GM23338 (cell line): ENCODE measurements around the gene ABAT. TPM values are rescaled to one million over a fixed set of nuclear protein-coding genes. Genes with fewer than 3 reads are reported as not detected.

Experiments used
- ATAC-seq: fragments of 200-7000 bp; cut with Tn5 transposase; 3 replicates; pipeline ENCODE4 v1.9.1; 2020
- DNase-seq: peaks from one replicate; pipeline ENCODE4 v3.0.0-alpha.2; 2015; ENCODE audit warnings: low spot score
- H2AFZ ChIP-seq: fragments of 200-600 bp; sonication (generic); 2 replicates; pipeline ENCODE4 v1.8.0; 2016; ENCODE audit warnings: antibody characterized with exemption, mild to moderate bottlenecking, moderate library complexity
- H3F3A ChIP-seq: fragments of 200-600 bp; sonication (generic); replicated peaks from 2 replicates; pipeline ENCODE4 v1.8.0; 2017; ENCODE audit warnings: antibody characterized with exemption, mixed run types, low read depth
- H3K27ac ChIP-seq: fragments of 200-600 bp; sonication (generic); 2 replicates; pipeline ENCODE4 v1.6.1; 2016; ENCODE audit warnings: low read depth
- H3K27me3 ChIP-seq: fragments of 200-600 bp; sonication (generic); 2 replicates; pipeline ENCODE4 v1.8.0; 2016; ENCODE audit warnings: mild to moderate bottlenecking, mixed run types, moderate library complexity; ENCODE audit not compliant: insufficient read depth
- H3K36me3 ChIP-seq: fragments of 200-600 bp; sonication (generic); 2 replicates; pipeline ENCODE4 v1.8.0; 2016; ENCODE audit warnings: mild to moderate bottlenecking; ENCODE audit not compliant: insufficient read depth
- H3K4me1 ChIP-seq: fragments of 200-600 bp; sonication (generic); 2 replicates; pipeline ENCODE4 v1.8.0; 2016; ENCODE audit warnings: mild to moderate bottlenecking, moderate library complexity; ENCODE audit not compliant: insufficient read depth
- H3K4me2 ChIP-seq: fragments of 200-600 bp; sonication (generic); 2 replicates; pipeline ENCODE4 v1.7.1; 2017; ENCODE audit warnings: mixed run types
- H3K4me3 ChIP-seq: fragments of 200-600 bp; sonication (generic); 2 replicates; pipeline ENCODE4 v1.6.1; 2016; ENCODE audit warnings: mixed run types
- H3K79me2 ChIP-seq: fragments of 200-600 bp; sonication (generic); replicated peaks from 2 replicates; pipeline ENCODE4 v1.8.0; 2017; ENCODE audit warnings: mild to moderate bottlenecking; ENCODE audit not compliant: insufficient read depth
- H3K9me2 ChIP-seq: fragments of 200-600 bp; sonication (generic); 2 replicates; pipeline ENCODE4 v1.8.0; 2017; ENCODE audit not compliant: insufficient read depth
- H4K20me1 ChIP-seq: fragments of 200-600 bp; sonication (generic); replicated peaks from 2 replicates; pipeline ENCODE4 v1.8.0; 2017; ENCODE audit warnings: mild to moderate bottlenecking; ENCODE audit not compliant: insufficient read depth
- H3K27ac Mint-ChIP-seq: 2 replicates; pipeline ENCODE4 v1.8.0; 2020; ENCODE audit warnings: inconsistent platforms, mild to moderate bottlenecking, moderate library complexity, mixed read lengths
- H3K27me3 Mint-ChIP-seq: 3 replicates; pipeline ENCODE4 v1.8.0; 2022; ENCODE audit warnings: low read depth, mild to moderate bottlenecking, moderate library complexity, mixed read lengths, inconsistent platforms; ENCODE audit not compliant: insufficient read depth, poor library complexity
- H3K36me3 Mint-ChIP-seq: 3 replicates; pipeline ENCODE4 v1.8.0; 2021; ENCODE audit warnings: low read depth, mild to moderate bottlenecking, inconsistent platforms, moderate library complexity, mixed read lengths
- H3K4me1 Mint-ChIP-seq: 3 replicates; pipeline ENCODE4 v1.8.0; 2020; ENCODE audit warnings: mild to moderate bottlenecking, inconsistent platforms, mixed read lengths
- H3K4me3 Mint-ChIP-seq: 3 replicates; pipeline ENCODE4 v1.8.0; 2021; ENCODE audit warnings: moderate library complexity, mild to moderate bottlenecking, inconsistent platforms, mixed read lengths
- H3K9me3 Mint-ChIP-seq: 3 replicates; pipeline ENCODE4 v1.8.0; 2020; ENCODE audit warnings: moderate library complexity, mild to moderate bottlenecking, inconsistent platforms, mixed read lengths
- CREB1 ChIP-seq: fragments of 250-450 bp; sonication (Bioruptor Pico); IDR thresholded peaks from 2 replicates; pipeline ENCODE4 v1.5.0; 2020; ENCODE audit warnings: low read depth, mild to moderate bottlenecking, moderate library complexity
- CTCF ChIP-seq, 2 experiments: fragments of 200-600 bp in 1 of 2; sonication (generic) in 1 of 2; conservative IDR thresholded peaks; 2 replicates each; pipeline versions ENCODE4 v1.5.1 to v1.6.1; 2016 to 2017; ENCODE audit warnings: antibody characterized with exemption in 2 of 2, low read depth in 2 of 2, mild to moderate bottlenecking in 2 of 2, moderate library complexity in 1 of 2
- EZH2 ChIP-seq: fragments of 200-600 bp; sonication (generic); IDR thresholded peaks from one replicate; pipeline ENCODE4 v1.8.0; 2017; ENCODE audit warnings: antibody characterized with exemption, mild to moderate bottlenecking, low read depth; ENCODE audit not compliant: unreplicated experiment
- EZH2phosphoT487 ChIP-seq: fragments of 200-600 bp; sonication (generic); IDR thresholded peaks from one replicate; pipeline ENCODE4 v1.8.1; 2018; ENCODE audit warnings: antibody characterized with exemption; ENCODE audit not compliant: unreplicated experiment
- JUNB ChIP-seq: IDR thresholded peaks from one replicate; pipeline ENCODE4 v1.6.1; 2016; ENCODE audit warnings: antibody characterized with exemption; ENCODE audit not compliant: unreplicated experiment
- NANOG ChIP-seq: IDR thresholded peaks from 2 replicates; pipeline ENCODE4 v1.6.1; 2016; ENCODE audit warnings: antibody characterized with exemption, borderline replicate concordance
- POLR2AphosphoS5 ChIP-seq: IDR thresholded peaks from 2 replicates; pipeline ENCODE4 v1.6.1; 2016; ENCODE audit warnings: antibody characterized with exemption, low read depth
- REST ChIP-seq: IDR thresholded peaks from one replicate; pipeline ENCODE4 v1.6.1; 2018; ENCODE audit warnings: antibody characterized with exemption; ENCODE audit not compliant: unreplicated experiment
- STAT1 ChIP-seq: IDR thresholded peaks from one replicate; pipeline ENCODE4 v1.6.1; 2016; ENCODE audit warnings: antibody characterized with exemption; ENCODE audit not compliant: unreplicated experiment
- ZNF114 ChIP-seq: fragments of 250-450 bp; sonication (Bioruptor Pico); IDR thresholded peaks from 2 replicates; pipeline ENCODE4 v1.5.0; 2020; ENCODE audit warnings: mild to moderate bottlenecking, moderate library complexity
- ZNF331 ChIP-seq: fragments of 250-450 bp; sonication (Bioruptor Pico); IDR thresholded peaks from 2 replicates; pipeline ENCODE4 v1.5.0; 2020; ENCODE audit warnings: low read depth, mild to moderate bottlenecking, moderate library complexity
- polyA plus RNA-seq: library from polyadenylated mRNA; unstranded; fragments of >200 nt; fragmentation: Nextera tagmentation; extraction: Ambion mirVana; gene quantifications from 2 replicates; pipeline ENCODE4 v1.2.1, GENCODE V29; 2016
- total RNA-seq: library from RNA; depleted of rRNA; stranded (reverse); fragments of >200 nt; shearing (Covaris generic); gene quantifications from 2 replicates; pipeline ENCODE4 v1.2.3, GENCODE V29; 2014
- TF ChIP-seq, protein P1 (sequence below): IDR thresholded peaks from 2 replicates; pipeline ENCODE4 v1.6.1; 2016; ENCODE audit warnings: antibody characterized with exemption

The ABAT gene
- total and polyA plus RNA-seq, 2 experiments from 2014 or later = 4.4 to 8.8 TPM

- Histone ChIP-seq H3K4me3 (no peak overlapping the region), H4K20me1 (peaks cover 4% of the 10 kb centered on the region; the same call in 1 of the 2 replicates), H3K27me3 (no peaks in the 10 kb centered on the region), H3K36me3 (peaks cover 33% of the 10 kb centered on the region), H2AFZ (no peak overlapping the region), H3K9me2 (no peaks in the 10 kb centered on the region), H3K27ac (no peak overlapping the region), H3K4me1 (0 out of 2 replicates have a peak, but pooled peaks cover 4% of the 10 kb centered on the region), H3F3A (no peaks in the 10 kb centered on the region; the same call in 1 of the 2 replicates), H3K4me2 (no peak overlapping the region), H3K79me2 (no peaks in the 10 kb centered on the region; the same call in 1 of the 2 replicates)
- Mint-ChIP-seq H3K4me1 (peaks cover 6% of the 10 kb centered on the region), H3K36me3 (peaks cover 63% of the 10 kb centered on the region), H3K27ac (no peak overlapping the region), H3K27me3 (peaks cover 12% of the 10 kb centered on the region), H3K9me3 (no peaks in the 10 kb centered on the region), H3K4me3 (no peak overlapping the region)
- ATAC-seq = no peak
- TF ChIP-seq EZH2phosphoT487 (no peak), ZNF331 (no peak)
- TF ChIP-seq, protein P1, sequence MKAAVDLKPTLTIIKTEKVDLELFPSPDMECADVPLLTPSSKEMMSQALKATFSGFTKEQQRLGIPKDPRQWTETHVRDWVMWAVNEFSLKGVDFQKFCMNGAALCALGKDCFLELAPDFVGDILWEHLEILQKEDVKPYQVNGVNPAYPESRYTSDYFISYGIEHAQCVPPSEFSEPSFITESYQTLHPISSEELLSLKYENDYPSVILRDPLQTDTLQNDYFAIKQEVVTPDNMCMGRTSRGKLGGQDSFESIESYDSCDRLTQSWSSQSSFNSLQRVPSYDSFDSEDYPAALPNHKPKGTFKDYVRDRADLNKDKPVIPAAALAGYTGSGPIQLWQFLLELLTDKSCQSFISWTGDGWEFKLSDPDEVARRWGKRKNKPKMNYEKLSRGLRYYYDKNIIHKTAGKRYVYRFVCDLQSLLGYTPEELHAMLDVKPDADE = no peak
- DNase-seq = no peak
Measured at GRCh38 chr16:8647721-8648318, 26.6 kb upstream of the ABAT start.

- H3K27ac ChIP-seq = no peak overlapping the region
- no peak overlapping the region for H3K27ac Mint-ChIP-seq
- ATAC-seq (no peak), DNase-seq (no peak)
- H3K27me3 Mint-ChIP-seq = peaks cover 12% of the 10 kb centered on the region
- H3K4me1 ChIP-seq = 0 out of 2 replicates have a peak, but pooled peaks cover 4% of the 10 kb centered on the region
- peaks cover 52% of the 10 kb centered on the region for H3K36me3 Mint-ChIP-seq
- H3K27me3 ChIP-seq = no peaks in the 10 kb centered on the region
- H3K4me3 ChIP-seq = no peak overlapping the region
- H3K36me3 ChIP-seq = peaks cover 24% of the 10 kb centered on the region
- H3K79me2 ChIP-seq = no peaks in the 10 kb centered on the region; the same call in 1 of the 2 replicates
- H3K4me2 ChIP-seq = no peak overlapping the region
- H3F3A ChIP-seq = no peaks in the 10 kb centered on the region; the same call in 1 of the 2 replicates
- H3K4me1 Mint-ChIP-seq = peaks cover 6% of the 10 kb centered on the region
- no peaks in the 10 kb centered on the region; the same call in 1 of the 2 replicates for H4K20me1 ChIP-seq
- H3K4me3 Mint-ChIP-seq = no peak overlapping the region
- no peaks in the 10 kb centered on the region for H3K9me3 Mint-ChIP-seq
- H3K9me2 ChIP-seq = no peaks in the 10 kb centered on the region
- H2AFZ ChIP-seq = no peak overlapping the region
- no peak for TF ChIP-seq CTCF (conservative IDR thresholded peaks at IDR 0.05; ENCODE audit: low read depth in 2 of 2)
- no peak for TF ChIP-seq POLR2AphosphoS5
- TF ChIP-seq ZNF114 (CRISPR knock-in tag) = no peak
- no peak for TF ChIP-seq JUNB
- no peak for TF ChIP-seq EZH2phosphoT487
- TF ChIP-seq STAT1 = no peak
- TF ChIP-seq REST = no peak
- no peak for TF ChIP-seq EZH2
- no peak for TF ChIP-seq NANOG
- no peak for TF ChIP-seq CREB1 (CRISPR knock-in tag)
Measured at GRCh38 chr16:8648877-8649276, 25.5 kb upstream of the ABAT start.
